GM12878 (cell line): ENCODE results near the gene ASS1. TPM values are rescaled to one million over a fixed set of nuclear protein-coding genes. Genes with fewer than 3 reads are reported as not detected.

ENCODE experiments used
- ATAC-seq: fragments of 200-7000 bp; cut with Tn5 transposase; 3 replicates; pipeline ENCODE4 v1.9.1; 2020; ENCODE audit warnings: mild to moderate bottlenecking, moderate library complexity
- BruUV-seq: library from RNA; stranded (reverse); fragments of 400-500 nt; replicated peaks from 2 replicates; lab custom pipeline; 2021; lab: Mats Ljungman, UMichigan
- CTCF ChIA-PET: fragments of 300-600 bp; sonication (Branson Sonifier 250); formaldehyde crosslinking; extraction: SDS; loops from one replicate; lab custom pipeline; 2021; ENCODE audit warnings: inconsistent platforms; lab: Yijun Ruan, JAX
- POLR2A ChIA-PET: fragments of 350-600 bp; formaldehyde crosslinking; extraction: SDS; loops from one replicate; lab custom pipeline; 2021; ENCODE audit warnings: inconsistent platforms; lab: Charles Lee
- RAD21 ChIA-PET: fragments of 300-600 bp; sonication (Branson Sonifier 250); formaldehyde crosslinking; loops from one replicate; lab custom pipeline; 2023; ENCODE audit warnings: antibody characterized with exemption; ENCODE audit not compliant: unreplicated experiment; lab: Charles Lee
- SMC1A ChIA-PET: fragments of 300-600 bp; sonication (Branson Sonifier 250); formaldehyde crosslinking; loops from one replicate; lab custom pipeline; 2023; ENCODE audit not compliant: unreplicated experiment, uncharacterized antibody; lab: Charles Lee
- DNase-seq: peaks from one replicate; pipeline ENCODE4 v3.0.0-alpha.2; 2011; ENCODE audit warnings: low read depth, low spot score
- FAIRE-seq: peaks from 3 replicates; lab custom pipeline; 2011; peaks lifted over from hg19 to GRCh38; lab: Jason Lieb, UNC
- H2AFZ ChIP-seq: 2 replicates; pipeline ENCODE4 v1.6.0; 2011; ENCODE audit warnings: low read depth, low read length, control low read depth; ENCODE audit not compliant: control insufficient read depth
- H3K27ac ChIP-seq: 2 replicates; pipeline ENCODE4 v1.5.1; 2011; ENCODE audit warnings: control low read depth; ENCODE audit not compliant: control insufficient read depth, insufficient read depth
- H3K27me3 ChIP-seq, 2 experiments: replicated peaks in 1 of 2; 2 replicates each; pipeline versions ENCODE4 v1.6.0 to v1.6.1; 2011; ENCODE audit warnings: low read length in 1 of 2; ENCODE audit not compliant: control insufficient read depth in 2 of 2, insufficient read depth in 2 of 2
- H3K36me3 ChIP-seq, 2 experiments: 2 replicates each; pipeline ENCODE4 v1.5.1; 2011; ENCODE audit warnings: low read length in 1 of 2; ENCODE audit not compliant: control insufficient read depth in 2 of 2, insufficient read depth in 2 of 2
- H3K4me1 ChIP-seq: 2 replicates; pipeline ENCODE4 v1.6.1; 2011; ENCODE audit warnings: mild to moderate bottlenecking, low read length, moderate library complexity, mixed read lengths; ENCODE audit not compliant: control insufficient read depth, insufficient read depth
- H3K4me2 ChIP-seq: 2 replicates; pipeline ENCODE4 v1.6.0; 2011; ENCODE audit warnings: control low read depth; ENCODE audit not compliant: control insufficient read depth, insufficient read depth
- H3K4me3 ChIP-seq: fragments of 200-600 bp; sonication (generic); 2 replicates; pipeline ENCODE4 v1.5.1; 2016
- H3K79me2 ChIP-seq: 2 replicates; pipeline ENCODE4 v1.6.0; 2011; ENCODE audit warnings: low read length; ENCODE audit not compliant: control insufficient read depth, insufficient read depth
- H3K9ac ChIP-seq: 2 replicates; pipeline ENCODE4 v1.8.0; 2011; ENCODE audit warnings: low read length, control low read depth, mixed read lengths; ENCODE audit not compliant: control insufficient read depth, insufficient read depth
- H3K9me3 ChIP-seq: replicated peaks from 3 replicates; pipeline ENCODE4 v1.5.1; 2011; ENCODE audit warnings: mild to moderate bottlenecking, low read length; ENCODE audit not compliant: control insufficient read depth, insufficient read depth
- H4K20me1 ChIP-seq: 2 replicates; pipeline ENCODE4 v1.6.0; 2011; ENCODE audit not compliant: control insufficient read depth, insufficient read depth
- BACH1 ChIP-seq: fragments of 450-650 bp; IDR thresholded peaks from 2 replicates; pipeline ENCODE4 v1.6.1; 2017; ENCODE audit warnings: mild to moderate bottlenecking, borderline replicate concordance
- BCL11A ChIP-seq: IDR thresholded peaks from 2 replicates; pipeline ENCODE4 v1.6.1; 2011; ENCODE audit warnings: low read depth, low read length
- CREM ChIP-seq: IDR thresholded peaks from 2 replicates; pipeline ENCODE4 v1.6.1; 2014; ENCODE audit warnings: antibody characterized with exemption, low read depth
- MEF2A ChIP-seq: IDR thresholded peaks from 2 replicates; pipeline ENCODE4 v1.6.1; 2011; ENCODE audit warnings: low read depth, mild to moderate bottlenecking, low read length, moderate library complexity; ENCODE audit not compliant: insufficient read depth
- NFYA ChIP-seq: IDR thresholded peaks from 2 replicates; pipeline ENCODE4 v1.6.1; 2011; ENCODE audit warnings: low read depth, mild to moderate bottlenecking, low read length, improper control_type of control experiment, borderline replicate concordance
- STAT3 ChIP-seq: IDR thresholded peaks from 2 replicates; pipeline ENCODE4 v1.6.1; 2011; ENCODE audit warnings: low read depth, low read length, improper control_type of control experiment
- SUZ12 ChIP-seq: fragments of 200-600 bp; sonication (generic); IDR thresholded peaks from one replicate; pipeline ENCODE4 v1.6.1; 2018; ENCODE audit warnings: antibody characterized with exemption, mild to moderate bottlenecking; ENCODE audit not compliant: unreplicated experiment
- ZNF622 ChIP-seq: fragments of 450-650 bp; IDR thresholded peaks from 2 replicates; pipeline ENCODE4 v1.6.1; 2017; ENCODE audit warnings: mild to moderate bottlenecking, inconsistent platforms
- WGBS: methylation state at CpG from one replicate; pipeline ENCODE4 v1.1.6; 2016; ENCODE audit warnings: low lambda C conversion rate; ENCODE audit not compliant: insufficient replicate concordance, insufficient coverage; ENCODE audit errors: missing lambda C conversion rate; 5-methylcytosine and 5-hydroxymethylcytosine counted together
- in situ Hi-C: fragments of 300-500 bp; cut with MboI; formaldehyde crosslinking; loops from 9 replicates; pipeline ENCODE4 v1.14.3; 2018; ENCODE audit warnings: mixed read lengths
- intact Hi-C: fragments of 100-400 bp; cut with micrococcal nuclease; formaldehyde crosslinking; loops from one replicate; pipeline ENCODE4 v1.14.2; 2022; ENCODE audit not compliant: unreplicated experiment
- polyA plus RNA-seq, 11 experiments: library from polyadenylated mRNA; depleted of rRNA in 4 of 11; unstranded in 6 of 11; stranded (reverse) in 5 of 11; fragments of >200 nt; fragmentation: Nextera tagmentation in 4 of 11; fragmentation: Illumina TruSeq in 1 of 11; extraction: Ambion mirVana in 4 of 11; extraction: Trizol in 1 of 11; gene quantifications; 1 replicate in 1 of 11; 2 replicates in 10 of 11; pipeline versions ENCODE4 v1.2.1 to v1.2.3, GENCODE V29; 2011 to 2016; ENCODE audit warnings: inconsistent platforms in 2 of 11, missing spikeins in 2 of 11, low read depth in 1 of 11
- total RNA-seq, 4 experiments: library from RNA; depleted of rRNA in 3 of 4; stranded (reverse); fragments of >200 nt in 3 of 4; fragmentation: Illumina TruSeq in 1 of 4; extraction: Trizol in 1 of 4; gene quantifications; 2 replicates each; pipeline versions ENCODE4 v1.2.1 to v1.2.3, GENCODE V29; 2013 to 2021
- TF ChIP-seq, protein P1 (sequence below): fragments of 450-650 bp; IDR thresholded peaks from 2 replicates; pipeline ENCODE4 v1.6.1; 2017; ENCODE audit warnings: antibody characterized with exemption, mild to moderate bottlenecking, moderate library complexity

ASS1 gene
- total and polyA plus RNA-seq, 10 of the 15 experiments (the other 5 are each of a cell fraction or from before 2014, with no cell fraction given), result 0.10 to 6.1 (median 0.28) TPM; not detected in 3

DNA sequence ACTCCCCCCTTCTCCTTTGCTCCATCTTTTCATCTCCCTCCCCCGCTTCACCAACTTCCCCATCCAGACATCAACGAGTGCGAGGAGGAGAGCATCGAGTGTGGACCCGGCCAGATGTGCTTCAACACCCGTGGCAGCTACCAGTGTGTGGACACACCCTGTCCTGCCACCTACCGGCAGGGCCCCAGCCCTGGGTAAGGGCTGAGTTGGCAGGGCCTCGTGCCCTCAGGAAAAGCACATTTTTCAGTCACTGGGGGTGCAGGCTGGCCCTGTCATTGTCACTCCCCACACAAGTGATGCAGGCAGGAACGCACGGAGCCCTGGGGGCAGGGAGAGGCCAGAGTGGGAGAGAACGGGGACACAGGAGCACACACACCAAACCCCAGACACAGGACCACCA, 12.4 kb upstream of the ASS1 start:
- CTCF ChIA-PET, result no interaction called here
- Histone ChIP-seq H3K4me2 (no peak overlapping the region), H3K27ac (no peak overlapping the region), H3K4me1 (no peaks in the 10 kb centered on the region), H3K9ac (no peak overlapping the region), H3K27me3 (peaks cover 1 to 4% of the 10 kb centered on the region in 2 experiments; a peak in 3 of 4 replicates), H4K20me1 (no peaks in the 10 kb centered on the region), H3K79me2 (no peaks in the 10 kb centered on the region), H3K9me3 (no peaks in the 10 kb centered on the region), H3K36me3 (no peaks in the 10 kb centered on the region), H3K4me3 (no peak overlapping the region), H2AFZ (no peak overlapping the region)
- POLR2A ChIA-PET, result no interaction called here
- DNase-seq (no peak), FAIRE-seq (no peak), ATAC-seq (no peak)
- SMC1A ChIA-PET, result no interaction called here
- intact Hi-C loops, result no loop called here
- no TSS peak for BruUV-seq
- in situ Hi-C loops, result no loop called here
- TF ChIP-seq, protein P1, sequence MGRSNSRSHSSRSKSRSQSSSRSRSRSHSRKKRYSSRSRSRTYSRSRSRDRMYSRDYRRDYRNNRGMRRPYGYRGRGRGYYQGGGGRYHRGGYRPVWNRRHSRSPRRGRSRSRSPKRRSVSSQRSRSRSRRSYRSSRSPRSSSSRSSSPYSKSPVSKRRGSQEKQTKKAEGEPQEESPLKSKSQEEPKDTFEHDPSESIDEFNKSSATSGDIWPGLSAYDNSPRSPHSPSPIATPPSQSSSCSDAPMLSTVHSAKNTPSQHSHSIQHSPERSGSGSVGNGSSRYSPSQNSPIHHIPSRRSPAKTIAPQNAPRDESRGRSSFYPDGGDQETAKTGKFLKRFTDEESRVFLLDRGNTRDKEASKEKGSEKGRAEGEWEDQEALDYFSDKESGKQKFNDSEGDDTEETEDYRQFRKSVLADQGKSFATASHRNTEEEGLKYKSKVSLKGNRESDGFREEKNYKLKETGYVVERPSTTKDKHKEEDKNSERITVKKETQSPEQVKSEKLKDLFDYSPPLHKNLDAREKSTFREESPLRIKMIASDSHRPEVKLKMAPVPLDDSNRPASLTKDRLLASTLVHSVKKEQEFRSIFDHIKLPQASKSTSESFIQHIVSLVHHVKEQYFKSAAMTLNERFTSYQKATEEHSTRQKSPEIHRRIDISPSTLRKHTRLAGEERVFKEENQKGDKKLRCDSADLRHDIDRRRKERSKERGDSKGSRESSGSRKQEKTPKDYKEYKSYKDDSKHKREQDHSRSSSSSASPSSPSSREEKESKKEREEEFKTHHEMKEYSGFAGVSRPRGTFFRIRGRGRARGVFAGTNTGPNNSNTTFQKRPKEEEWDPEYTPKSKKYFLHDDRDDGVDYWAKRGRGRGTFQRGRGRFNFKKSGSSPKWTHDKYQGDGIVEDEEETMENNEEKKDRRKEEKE, result no peak
- TF ChIP-seq MEF2A, result no peak
- TF ChIP-seq NFYA, result no peak
- no peak for TF ChIP-seq BCL11A
- no peak for TF ChIP-seq STAT3
- no peak for TF ChIP-seq ZNF622
- no peak for TF ChIP-seq BACH1
- TF ChIP-seq SUZ12, result no peak
- no peak for TF ChIP-seq CREM
- 8% methylated on average over 10 of the region's 11 CpGs for whole genome bisulfite sequencing
- RAD21 ChIA-PET, result interaction anchor here (0.7 kb wide), 1 partner anchor 297 kb away, joined by 3 read pairs; no protein-coding TSS in a partner anchor
